K562 (cell line): Measurements from ENCODE around the gene VIT. TPM values are rescaled to one million over a fixed set of nuclear protein-coding genes. Genes with fewer than 3 reads are reported as not detected.

ENCODE experiments used
- ATAC-seq: fragments of 200-7000 bp; cut with Tn5 transposase; 3 replicates; pipeline ENCODE4 v1.9.1; 2020; ENCODE audit warnings: moderate library complexity
- BruUV-seq: library from RNA; stranded (reverse); fragments of 400-500 nt; replicated peaks from 2 replicates; lab custom pipeline; 2021; lab: Mats Ljungman, UMichigan
- CTCF ChIA-PET: fragments of 300-600 bp; formaldehyde crosslinking; extraction: SDS; loops from one replicate; lab custom pipeline; 2021; ENCODE audit warnings: low intra/inter-chr PET ratio; lab: Yijun Ruan, JAX
- POLR2A ChIA-PET: fragments of 300-600, 350-650 bp; sonication (Branson Sonifier 250); formaldehyde crosslinking; extraction: SDS; loops from one replicate; lab custom pipeline; 2021; ENCODE audit warnings: antibody characterized with exemption, inconsistent platforms; lab: Yijun Ruan, JAX
- DNase-seq, 4 experiments: peaks; one replicate each; pipeline versions ENCODE4 v3.0.0 to v3.0.0-alpha.2; 2011 to 2018; ENCODE audit warnings: low spot score in 3 of 4, mixed read lengths in 3 of 4; ENCODE audit errors: extremely low read depth in 1 of 4
- FAIRE-seq: peaks from 2 replicates; lab custom pipeline; 2011; peaks lifted over from hg19 to GRCh38; lab: Jason Lieb, UNC
- H2AFZ ChIP-seq: 2 replicates; pipeline ENCODE4 v1.6.0; 2011; ENCODE audit warnings: low read depth, low read length, control low read depth, inconsistent platforms
- H3K27ac ChIP-seq: fragments of 200-600 bp; 3 replicates; pipeline ENCODE4 v1.8.0; 2011; ENCODE audit warnings: low read depth, mild to moderate bottlenecking, control low read depth, inconsistent platforms, low read length, moderate library complexity, mixed read lengths; ENCODE audit errors: extremely low read depth
- H3K27me3 ChIP-seq, 2 experiments: fragments of 300-600 bp in 1 of 2; 2 replicates in 1 of 2; 3 replicates in 1 of 2; pipeline versions ENCODE4 v1.6.0 to v1.8.0; 2011; ENCODE audit warnings: inconsistent platforms in 2 of 2, low read length in 2 of 2, mild to moderate bottlenecking in 1 of 2, mixed read lengths in 1 of 2, moderate library complexity in 1 of 2; ENCODE audit not compliant: control insufficient read depth in 2 of 2, insufficient read depth in 2 of 2
- H3K36me3 ChIP-seq: fragments of 300-600 bp; 3 replicates; pipeline ENCODE4 v1.8.0; 2011; ENCODE audit warnings: mild to moderate bottlenecking, low read length, inconsistent platforms; ENCODE audit not compliant: control insufficient read depth, insufficient read depth
- H3K4me1 ChIP-seq, 2 experiments: fragments of 200-600 bp in 1 of 2; replicated peaks in 1 of 2; 2 replicates in 1 of 2; 3 replicates in 1 of 2; pipeline versions ENCODE4 v1.5.1 to v1.8.0; 2011; ENCODE audit warnings: inconsistent platforms in 2 of 2, low read length in 2 of 2, mild to moderate bottlenecking in 1 of 2, mixed read lengths in 1 of 2, moderate library complexity in 1 of 2; ENCODE audit not compliant: control insufficient read depth in 2 of 2, insufficient read depth in 2 of 2
- H3K4me2 ChIP-seq: 2 replicates; pipeline ENCODE4 v1.6.1; 2011; ENCODE audit warnings: low read length, control low read depth, inconsistent platforms, mixed read lengths; ENCODE audit not compliant: insufficient read depth
- H3K4me3 ChIP-seq: fragments of 200-600 bp; sonication (generic), shearing (Covaris generic); 2 replicates; pipeline ENCODE4 v1.5.1; 2016; ENCODE audit warnings: control low read depth, inconsistent platforms
- H3K79me2 ChIP-seq: fragments of 200-600 bp; 3 replicates; pipeline ENCODE4 v1.8.0; 2011; ENCODE audit warnings: low read length, inconsistent platforms; ENCODE audit not compliant: control insufficient read depth, insufficient read depth
- H3K9ac ChIP-seq, 2 experiments: 2 replicates each; pipeline versions ENCODE4 v1.6.0 to v1.6.1; 2011; ENCODE audit warnings: low read depth in 2 of 2, low read length in 2 of 2, control low read depth in 1 of 2, inconsistent platforms in 1 of 2, mild to moderate bottlenecking in 1 of 2, mixed read lengths in 1 of 2; ENCODE audit not compliant: insufficient read depth in 1 of 2
- H3K9me1 ChIP-seq: one replicate; pipeline ENCODE4 v1.6.0; 2011; ENCODE audit warnings: inconsistent platforms, mild to moderate bottlenecking, low read length, moderate library complexity; ENCODE audit not compliant: control insufficient read depth, insufficient read depth
- H3K9me3 ChIP-seq: replicated peaks from 2 replicates; pipeline ENCODE4 v1.5.1; 2011; ENCODE audit warnings: low read depth, low read length, inconsistent platforms; ENCODE audit not compliant: control insufficient read depth, insufficient read depth
- H4K20me1 ChIP-seq: replicated peaks from 2 replicates; pipeline ENCODE4 v1.6.1; 2011; ENCODE audit warnings: low read length, inconsistent platforms, mixed read lengths; ENCODE audit not compliant: control insufficient read depth, insufficient read depth
- CXXC5 ChIP-seq: fragments of 250-450 bp; sonication (Bioruptor Pico); IDR thresholded peaks from 2 replicates; pipeline ENCODE4 v1.8.0; 2022; ENCODE audit warnings: inconsistent platforms, mild to moderate bottlenecking, moderate library complexity
- HIVEP1 ChIP-seq: fragments of 250-450 bp; sonication (Bioruptor Pico); IDR thresholded peaks from 2 replicates; pipeline ENCODE4 v1.4.0; 2020; ENCODE audit warnings: mild to moderate bottlenecking
- ZC3H11A ChIP-seq: IDR thresholded peaks from 2 replicates; pipeline ENCODE4 v1.6.1; 2012; ENCODE audit warnings: low read depth, low read length, improper control_type of control experiment
- ZFPM2 ChIP-seq: fragments of 250-450 bp; sonication (Bioruptor Pico); IDR thresholded peaks from 2 replicates; pipeline ENCODE4 v1.5.1; 2022; ENCODE audit warnings: mild to moderate bottlenecking
- ZKSCAN8 ChIP-seq: fragments of 200-800 bp; sonication (Bioruptor generic); IDR thresholded peaks from 2 replicates; pipeline ENCODE4 v1.6.1; 2016; ENCODE audit warnings: missing genetic modification characterization, missing compliant biosample characterization
- ZNF445 ChIP-seq: fragments of 250-450 bp; sonication (Bioruptor Pico); IDR thresholded peaks from 2 replicates; pipeline ENCODE4 v1.4.0; 2020; ENCODE audit warnings: low read depth, mild to moderate bottlenecking, moderate library complexity
- WGBS: fragments of 100-300 bp; shearing (Covaris generic); methylation state at CpG from one replicate; pipeline ENCODE4 v1.1.6; 2016; ENCODE audit warnings: low coverage, mixed read lengths; ENCODE audit not compliant: insufficient coverage; ENCODE audit errors: missing lambda C conversion rate; 5-methylcytosine and 5-hydroxymethylcytosine counted together
- in situ Hi-C: fragments of 300-500 bp; cut with MboI; formaldehyde crosslinking; loops from 4 replicates; pipeline ENCODE4 v1.15.0; 2018; ENCODE audit warnings: inconsistent platforms, mixed read lengths
- intact Hi-C: fragments of 100-400 bp; cut with micrococcal nuclease; formaldehyde crosslinking; loops from 2 replicates; pipeline ENCODE4 v1.14.2; 2022
- polyA plus RNA-seq, 8 experiments: library from polyadenylated mRNA; depleted of rRNA in 4 of 8; stranded (reverse) in 5 of 8; unstranded in 3 of 8; fragments of >200 nt; fragmentation: Nextera tagmentation in 2 of 8; fragmentation: Illumina TruSeq in 1 of 8; extraction: Ambion mirVana in 2 of 8; extraction: Trizol in 1 of 8; gene quantifications; 2 replicates each; pipeline versions ENCODE4 v1.2.1 to v1.2.3, GENCODE V29; 2011 to 2014; ENCODE audit warnings: inconsistent platforms in 1 of 8, missing spikeins in 1 of 8
- total RNA-seq, 7 experiments: library from RNA; depleted of rRNA in 6 of 7; stranded (reverse); fragments of >200 nt in 6 of 7; fragmentation: Illumina TruSeq in 2 of 7; extraction: Trizol in 2 of 7; gene quantifications; 2 replicates each; pipeline versions ENCODE4 v1.2.1 to v1.2.3, GENCODE V29; 2011 to 2021; ENCODE audit warnings: low replicate concordance in 1 of 7
- TF ChIP-seq, protein P1 (sequence below): fragments of 450-650 bp; formaldehyde crosslinking; IDR thresholded peaks from 2 replicates; pipeline ENCODE4 v1.4.0; 2020; ENCODE audit warnings: mild to moderate bottlenecking, moderate library complexity
- TF ChIP-seq, protein P2 (sequence below): fragments of 250-450 bp; sonication (Bioruptor Pico); IDR thresholded peaks from 2 replicates; pipeline ENCODE4 v1.8.0; 2022; ENCODE audit warnings: inconsistent platforms
- TF ChIP-seq, protein P3 (sequence below), 2 experiments: fragments of 450-650 bp; formaldehyde crosslinking in 1 of 2; IDR thresholded peaks; 2 replicates each; pipeline versions ENCODE4 v1.4.0 to v1.6.1; 2014 to 2020; ENCODE audit warnings: mild to moderate bottlenecking in 2 of 2, borderline replicate concordance in 1 of 2, low read depth in 1 of 2

The VIT gene
- total and polyA plus RNA-seq, 9 of the 15 experiments (the other 6 are each of a cell fraction or from before 2014, with no cell fraction given) = not detected

DNA sequence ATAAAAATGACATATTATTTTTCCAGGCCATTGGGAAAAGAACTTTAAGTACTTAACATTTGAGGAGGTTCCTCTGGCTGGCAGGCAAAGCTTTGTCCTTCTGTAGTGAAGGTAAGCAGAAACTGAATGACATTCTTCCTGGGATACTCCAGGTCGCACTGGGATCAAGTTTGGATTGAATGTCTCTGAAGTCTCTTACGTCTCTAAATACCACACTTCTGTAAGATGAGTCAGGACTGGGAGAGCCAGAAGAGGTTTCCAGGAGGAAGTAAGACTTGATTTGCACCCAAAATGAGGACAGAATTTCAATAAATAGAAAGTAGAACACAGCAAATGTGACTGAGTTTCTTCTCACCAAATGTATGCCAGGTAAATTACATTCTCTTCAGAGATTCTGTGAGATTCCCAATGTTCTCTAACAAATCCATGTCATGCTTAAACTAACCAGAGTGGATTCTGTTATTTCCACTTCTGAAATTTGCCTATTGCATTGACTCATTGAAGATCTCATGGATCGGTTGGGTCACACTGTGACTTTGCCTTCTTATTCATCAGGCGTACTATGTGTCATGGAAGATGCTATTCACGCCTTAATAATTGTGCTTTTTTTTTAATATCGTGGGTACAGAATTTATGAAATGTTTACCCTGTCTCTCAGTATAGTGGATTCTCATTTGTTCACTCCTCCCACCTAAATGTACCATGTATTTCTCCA lies 25.5 kb upstream of the VIT start:
- CTCF ChIA-PET = no interaction called here
- TF ChIP-seq ZNF445 (CRISPR knock-in tag) (no peak), CXXC5 (no peak), ZKSCAN8 (CRISPR knock-in tag) (no peak), ZC3H11A (no peak), HIVEP1 (CRISPR knock-in tag) (no peak), ZFPM2 (CRISPR knock-in tag) (no peak)
- TF ChIP-seq, protein P1, sequence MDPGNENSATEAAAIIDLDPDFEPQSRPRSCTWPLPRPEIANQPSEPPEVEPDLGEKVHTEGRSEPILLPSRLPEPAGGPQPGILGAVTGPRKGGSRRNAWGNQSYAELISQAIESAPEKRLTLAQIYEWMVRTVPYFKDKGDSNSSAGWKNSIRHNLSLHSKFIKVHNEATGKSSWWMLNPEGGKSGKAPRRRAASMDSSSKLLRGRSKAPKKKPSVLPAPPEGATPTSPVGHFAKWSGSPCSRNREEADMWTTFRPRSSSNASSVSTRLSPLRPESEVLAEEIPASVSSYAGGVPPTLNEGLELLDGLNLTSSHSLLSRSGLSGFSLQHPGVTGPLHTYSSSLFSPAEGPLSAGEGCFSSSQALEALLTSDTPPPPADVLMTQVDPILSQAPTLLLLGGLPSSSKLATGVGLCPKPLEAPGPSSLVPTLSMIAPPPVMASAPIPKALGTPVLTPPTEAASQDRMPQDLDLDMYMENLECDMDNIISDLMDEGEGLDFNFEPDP = no peak
- TF ChIP-seq, protein P2, sequence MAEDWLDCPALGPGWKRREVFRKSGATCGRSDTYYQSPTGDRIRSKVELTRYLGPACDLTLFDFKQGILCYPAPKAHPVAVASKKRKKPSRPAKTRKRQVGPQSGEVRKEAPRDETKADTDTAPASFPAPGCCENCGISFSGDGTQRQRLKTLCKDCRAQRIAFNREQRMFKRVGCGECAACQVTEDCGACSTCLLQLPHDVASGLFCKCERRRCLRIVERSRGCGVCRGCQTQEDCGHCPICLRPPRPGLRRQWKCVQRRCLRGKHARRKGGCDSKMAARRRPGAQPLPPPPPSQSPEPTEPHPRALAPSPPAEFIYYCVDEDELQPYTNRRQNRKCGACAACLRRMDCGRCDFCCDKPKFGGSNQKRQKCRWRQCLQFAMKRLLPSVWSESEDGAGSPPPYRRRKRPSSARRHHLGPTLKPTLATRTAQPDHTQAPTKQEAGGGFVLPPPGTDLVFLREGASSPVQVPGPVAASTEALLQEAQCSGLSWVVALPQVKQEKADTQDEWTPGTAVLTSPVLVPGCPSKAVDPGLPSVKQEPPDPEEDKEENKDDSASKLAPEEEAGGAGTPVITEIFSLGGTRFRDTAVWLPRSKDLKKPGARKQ (CRISPR knock-in tag) = no peak
- TF ChIP-seq, protein P3, sequence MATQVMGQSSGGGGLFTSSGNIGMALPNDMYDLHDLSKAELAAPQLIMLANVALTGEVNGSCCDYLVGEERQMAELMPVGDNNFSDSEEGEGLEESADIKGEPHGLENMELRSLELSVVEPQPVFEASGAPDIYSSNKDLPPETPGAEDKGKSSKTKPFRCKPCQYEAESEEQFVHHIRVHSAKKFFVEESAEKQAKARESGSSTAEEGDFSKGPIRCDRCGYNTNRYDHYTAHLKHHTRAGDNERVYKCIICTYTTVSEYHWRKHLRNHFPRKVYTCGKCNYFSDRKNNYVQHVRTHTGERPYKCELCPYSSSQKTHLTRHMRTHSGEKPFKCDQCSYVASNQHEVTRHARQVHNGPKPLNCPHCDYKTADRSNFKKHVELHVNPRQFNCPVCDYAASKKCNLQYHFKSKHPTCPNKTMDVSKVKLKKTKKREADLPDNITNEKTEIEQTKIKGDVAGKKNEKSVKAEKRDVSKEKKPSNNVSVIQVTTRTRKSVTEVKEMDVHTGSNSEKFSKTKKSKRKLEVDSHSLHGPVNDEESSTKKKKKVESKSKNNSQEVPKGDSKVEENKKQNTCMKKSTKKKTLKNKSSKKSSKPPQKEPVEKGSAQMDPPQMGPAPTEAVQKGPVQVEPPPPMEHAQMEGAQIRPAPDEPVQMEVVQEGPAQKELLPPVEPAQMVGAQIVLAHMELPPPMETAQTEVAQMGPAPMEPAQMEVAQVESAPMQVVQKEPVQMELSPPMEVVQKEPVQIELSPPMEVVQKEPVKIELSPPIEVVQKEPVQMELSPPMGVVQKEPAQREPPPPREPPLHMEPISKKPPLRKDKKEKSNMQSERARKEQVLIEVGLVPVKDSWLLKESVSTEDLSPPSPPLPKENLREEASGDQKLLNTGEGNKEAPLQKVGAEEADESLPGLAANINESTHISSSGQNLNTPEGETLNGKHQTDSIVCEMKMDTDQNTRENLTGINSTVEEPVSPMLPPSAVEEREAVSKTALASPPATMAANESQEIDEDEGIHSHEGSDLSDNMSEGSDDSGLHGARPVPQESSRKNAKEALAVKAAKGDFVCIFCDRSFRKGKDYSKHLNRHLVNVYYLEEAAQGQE (IDR thresholded peaks at IDR 0.05; ENCODE audit: borderline replicate concordance) = no peak
- TF ChIP-seq, protein P3 (CRISPR knock-in tag; IDR thresholded peaks at IDR 0.05; ENCODE audit: low read depth) = no peak

More for the DNA sequence above, 25.5 kb upstream of the VIT start:
- no peak overlapping the region for H3K4me2 ChIP-seq
- DNase-seq = no peak
- H3K79me2 ChIP-seq = no peaks in the 10 kb centered on the region
- 2% methylated on average over 6 of the region's 6 CpGs for WGBS
- peaks cover 0 to 2% of the 10 kb centered on the region in 2 experiments; a peak in 1 of 5 replicates for H3K27me3 ChIP-seq
- in situ Hi-C loops (no loop called here), intact Hi-C loops (no loop called here)
- H3K9me3 ChIP-seq = no peaks in the 10 kb centered on the region
- H4K20me1 ChIP-seq = no peaks in the 10 kb centered on the region
- no peaks in the 10 kb centered on the region for H3K9me1 ChIP-seq
- H3K9ac ChIP-seq = no peak overlapping the region
- H2AFZ ChIP-seq = no peak overlapping the region
- no TSS peak for BruUV-seq
- H3K4me3 ChIP-seq = no peak overlapping the region
- no peaks in the 10 kb centered on the region for H3K36me3 ChIP-seq
- POLR2A ChIA-PET = interaction anchor here (0.6 kb wide), 1 partner anchor 39 kb away, joined by 3 read pairs; no protein-coding TSS in a partner anchor
- no peaks in the 10 kb centered on the region for H3K4me1 ChIP-seq
- ATAC-seq = no peak
- no peak for FAIRE-seq
- H3K27ac ChIP-seq = no peak overlapping the region
